H9 (cell line): ENCODE measurements around the gene KRTAP1-4. TPM values are rescaled to one million over a fixed set of nuclear protein-coding genes. Genes with fewer than 3 reads are reported as not detected.
"Not testable (repeated sequence)": the region's sequence is repeated elsewhere in the genome, so short reads cannot be mapped to it uniquely, and the experiment has no call there.

Experiments
- DNase-seq: peaks from one replicate; pipeline ENCODE4 v3.0.0-alpha.2; 2017
- H2AFZ ChIP-seq: one replicate; pipeline ENCODE4 v1.6.1; 2013; ENCODE audit warnings: mild to moderate bottlenecking, low read length, control low read depth, moderate library complexity
- H2AK5ac ChIP-seq: 2 replicates; pipeline ENCODE4 v1.6.1; 2013; ENCODE audit warnings: low read length, control low read depth, mixed read lengths; ENCODE audit not compliant: insufficient read length
- H2BK120ac ChIP-seq: one replicate; pipeline ENCODE4 v1.6.1; 2013; ENCODE audit warnings: low read depth, mild to moderate bottlenecking, low read length, control low read depth, inconsistent platforms; ENCODE audit not compliant: poor library complexity, severe bottlenecking
- H2BK12ac ChIP-seq: 2 replicates; pipeline ENCODE4 v1.6.1; 2013; ENCODE audit warnings: low read length, control low read depth, mixed read lengths, low read depth; ENCODE audit not compliant: insufficient read length
- H2BK15ac ChIP-seq: 2 replicates; pipeline ENCODE4 v1.6.1; 2013; ENCODE audit warnings: low read depth, low read length, control low read depth
- H2BK20ac ChIP-seq: one replicate; pipeline ENCODE4 v1.6.1; 2013; ENCODE audit warnings: low read depth, mild to moderate bottlenecking, low read length, control low read depth, inconsistent platforms; ENCODE audit not compliant: poor library complexity, severe bottlenecking
- H2BK5ac ChIP-seq: 2 replicates; pipeline ENCODE4 v1.6.1; 2013; ENCODE audit warnings: low read length, control low read depth, mixed read lengths; ENCODE audit not compliant: insufficient read length
- H3K14ac ChIP-seq: 2 replicates; pipeline ENCODE4 v1.6.1; 2013; ENCODE audit warnings: low read length, control low read depth; ENCODE audit not compliant: insufficient read depth
- H3K18ac ChIP-seq: 2 replicates; pipeline ENCODE4 v1.6.1; 2013; ENCODE audit warnings: low read depth, mild to moderate bottlenecking, mixed read lengths, low read length, control low read depth; ENCODE audit not compliant: insufficient read length
- H3K23ac ChIP-seq: 2 replicates; pipeline ENCODE4 v1.6.1; 2013; ENCODE audit warnings: low read length, control low read depth, mixed read lengths, low read depth; ENCODE audit not compliant: insufficient read length
- H3K23me2 ChIP-seq: 2 replicates; pipeline ENCODE4 v1.6.1; 2013; ENCODE audit warnings: low read depth, mild to moderate bottlenecking, mixed read lengths, low read length, control low read depth; ENCODE audit not compliant: insufficient read length, poor library complexity, severe bottlenecking
- H3K27ac ChIP-seq: 2 replicates; pipeline ENCODE4 v1.5.1; 2013; ENCODE audit warnings: low read length, control low read depth, mixed read lengths, low read depth; ENCODE audit not compliant: insufficient read length
- H3K27me3 ChIP-seq: 2 replicates; pipeline ENCODE4 v1.6.1; 2013; ENCODE audit warnings: low read length, control low read depth, inconsistent platforms; ENCODE audit not compliant: insufficient read depth
- H3K4ac ChIP-seq: 2 replicates; pipeline ENCODE4 v1.6.1; 2013; ENCODE audit warnings: low read depth, mild to moderate bottlenecking, control low read depth, inconsistent platforms, low read length, moderate library complexity
- H3K4me1 ChIP-seq: 2 replicates; pipeline ENCODE4 v1.6.1; 2013; ENCODE audit warnings: low read length, control low read depth, inconsistent platforms; ENCODE audit not compliant: insufficient read depth
- H3K4me2 ChIP-seq: 2 replicates; pipeline ENCODE4 v1.6.1; 2013; ENCODE audit warnings: low read length, control low read depth, mixed read lengths; ENCODE audit not compliant: insufficient read length, insufficient read depth
- H3K56ac ChIP-seq: 2 replicates; pipeline ENCODE4 v1.6.1; 2013; ENCODE audit warnings: low read depth, mild to moderate bottlenecking, mixed read lengths, low read length, control low read depth; ENCODE audit not compliant: insufficient read length
- H3K79me1 ChIP-seq: 2 replicates; pipeline ENCODE4 v1.6.1; 2013; ENCODE audit warnings: low read depth, mild to moderate bottlenecking, moderate library complexity, low read length, control low read depth, inconsistent platforms; ENCODE audit not compliant: insufficient read depth, poor library complexity, severe bottlenecking
- H3K79me2 ChIP-seq: 2 replicates; pipeline ENCODE4 v1.6.1; 2013; ENCODE audit warnings: low read length, control low read depth, inconsistent platforms; ENCODE audit not compliant: insufficient read depth
- H3K9ac ChIP-seq: 2 replicates; pipeline ENCODE4 v1.6.1; 2013; ENCODE audit warnings: low read length, control low read depth, mixed read lengths; ENCODE audit not compliant: insufficient read length; ENCODE audit errors: extremely low read depth
- H3K9me3 ChIP-seq: one replicate; pipeline ENCODE4 v1.6.1; 2013; ENCODE audit warnings: low read depth, low read length, inconsistent platforms; ENCODE audit not compliant: control insufficient read depth
- H3T11ph ChIP-seq: one replicate; pipeline ENCODE4 v1.6.1; 2013; ENCODE audit warnings: mild to moderate bottlenecking, low read length, control low read depth, inconsistent platforms
- H4K20me1 ChIP-seq: one replicate; pipeline ENCODE4 v1.6.1; 2013; ENCODE audit not compliant: control insufficient read depth, insufficient read length, insufficient read depth
- H4K5ac ChIP-seq: 2 replicates; pipeline ENCODE4 v1.6.1; 2013; ENCODE audit warnings: low read depth, mild to moderate bottlenecking, mixed read lengths, low read length, control low read depth; ENCODE audit not compliant: insufficient read length
- H4K8ac ChIP-seq: replicated peaks from 2 replicates; pipeline ENCODE4 v1.6.1; 2013; ENCODE audit warnings: low read length, control low read depth, mixed read lengths, low read depth; ENCODE audit not compliant: insufficient read length
- H4K91ac ChIP-seq: 2 replicates; pipeline ENCODE4 v1.6.1; 2013; ENCODE audit warnings: low read depth, mild to moderate bottlenecking, moderate library complexity, mixed read lengths, low read length, control low read depth; ENCODE audit not compliant: insufficient read length
- H3K27ac Mint-ChIP-seq, 3 experiments: 2 replicates in 2 of 3; 3 replicates in 1 of 3; pipeline ENCODE4 v1.8.0; 2020 to 2021; ENCODE audit warnings: mixed read lengths in 3 of 3, mild to moderate bottlenecking in 1 of 3, moderate library complexity in 1 of 3
- H3K27me3 Mint-ChIP-seq: 2 replicates; pipeline ENCODE4 v1.8.0; 2021; ENCODE audit warnings: low read depth, mild to moderate bottlenecking, moderate library complexity, mixed read lengths
- H3K36me3 Mint-ChIP-seq, 3 experiments: 2 replicates in 2 of 3; 3 replicates in 1 of 3; pipeline ENCODE4 v1.8.0; 2020 to 2021; ENCODE audit warnings: low read depth in 3 of 3, mixed read lengths in 3 of 3; ENCODE audit not compliant: insufficient read depth in 1 of 3
- H3K4me1 Mint-ChIP-seq, 2 experiments: 2 replicates each; pipeline ENCODE4 v1.8.0; 2020; ENCODE audit warnings: mixed read lengths in 2 of 2
- H3K4me3 Mint-ChIP-seq, 2 experiments: 2 replicates in 1 of 2; 3 replicates in 1 of 2; pipeline ENCODE4 v1.8.0; 2020 to 2021; ENCODE audit warnings: mild to moderate bottlenecking in 2 of 2, mixed read lengths in 2 of 2, moderate library complexity in 1 of 2
- H3K9me3 Mint-ChIP-seq, 2 experiments: 2 replicates in 1 of 2; 3 replicates in 1 of 2; pipeline ENCODE4 v1.8.0; 2020; ENCODE audit warnings: mild to moderate bottlenecking in 2 of 2, mixed read lengths in 2 of 2, moderate library complexity in 1 of 2
- WGBS: extraction: QIAGEN DNeasy Blood & Tissue Kit; methylation state at CpG from one replicate; pipeline ENCODE4 v1.1.7; 2013; ENCODE audit warnings: missing lambda C conversion rate, low lambda C conversion rate, mixed read lengths; ENCODE audit not compliant: insufficient read length; ENCODE audit errors: extremely low coverage; 5-methylcytosine and 5-hydroxymethylcytosine counted together
- total RNA-seq: library from RNA; stranded (reverse); gene quantifications from 2 replicates; pipeline ENCODE4 v1.2.1, GENCODE V29; 2021

KRTAP1-4 gene
- total RNA-seq, 1 experiment from 2014 or later, result not detected

DNA sequence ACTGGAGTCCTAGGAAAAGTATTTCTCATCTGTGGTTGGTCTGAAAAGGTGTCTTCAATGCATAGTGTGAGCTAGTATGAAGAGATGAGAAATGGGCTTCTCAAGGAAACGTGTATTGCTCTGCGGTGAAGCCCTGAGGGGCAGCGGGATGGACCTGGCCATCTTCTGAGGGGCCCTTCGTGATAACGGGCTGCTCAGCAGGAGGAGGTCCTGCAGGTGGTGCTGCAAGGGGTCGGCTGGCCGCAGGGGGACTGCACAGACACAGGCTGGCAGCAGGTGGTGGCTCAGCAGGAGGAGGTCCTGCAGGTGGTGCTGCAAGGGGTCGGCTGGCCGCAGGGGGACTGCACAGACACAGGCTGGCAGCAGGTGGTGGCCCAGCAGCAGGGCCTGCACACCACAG, 24.6 kb upstream of the KRTAP1-4 start:
- H3K9ac ChIP-seq, H4K8ac ChIP-seq, H3K23me2 ChIP-seq, H2AFZ ChIP-seq, H3K27ac Mint-ChIP-seq, H3K79me2 ChIP-seq, H2BK12ac ChIP-seq, H2BK20ac ChIP-seq, H4K91ac ChIP-seq, H4K5ac ChIP-seq, H3K23ac ChIP-seq, H3K4ac ChIP-seq, H3K14ac ChIP-seq, DNase-seq, H4K20me1 ChIP-seq, H2BK5ac ChIP-seq, H2BK15ac ChIP-seq, H3K27ac ChIP-seq, H3K9me3 Mint-ChIP-seq, H3T11ph ChIP-seq, H3K4me3 Mint-ChIP-seq, H3K36me3 Mint-ChIP-seq, H3K18ac ChIP-seq, H3K56ac ChIP-seq, H3K4me1 ChIP-seq, H2BK120ac ChIP-seq, H3K27me3 ChIP-seq, H3K9me3 ChIP-seq, H3K4me2 ChIP-seq, H3K27me3 Mint-ChIP-seq, H3K79me1 ChIP-seq, H2AK5ac ChIP-seq: not testable (repeated sequence)
- H3K4me1 Mint-ChIP-seq, result peaks cover 13 to 14% of the 10 kb centered on the region in 2 experiments
- WGBS, result no CpG with 5 or more reads among the region's 9 CpGs
